ENCODE results near the gene TMEM18. TPM values are rescaled to one million over a fixed set of nuclear protein-coding genes. Genes with fewer than 3 reads are reported as not detected.

Gene TMEM18
- total and polyA plus RNA-seq, 2 of the 13 experiments (the other 11 are each of a cell fraction or from before 2014, with no cell fraction given) = 45.9 to 49.4 TPM

- H4K20me1 ChIP-seq (ENCODE audit: insufficient read depth, low read length) = no peaks in the 10 kb centered on the region
- no peaks in the 10 kb centered on the region for H3K4me1 ChIP-seq (ENCODE audit: insufficient read depth, low read length)
- no peaks in the 10 kb centered on the region for H3K79me2 ChIP-seq (ENCODE audit: insufficient read depth, low read length)
- POLR2A ChIA-PET = no interaction called here
- peaks cover 7 to 60% of the 10 kb centered on the region in 2 experiments; a peak in 4 of 5 replicates for H3K27me3 ChIP-seq (ENCODE audit: control insufficient read depth in 1 of 2, insufficient read depth in 2 of 2, low read length in 2 of 2)
- no peak overlapping the region for H3K4me2 ChIP-seq (ENCODE audit: low read depth, low read length)
- DNase-seq (ENCODE audit: low spot score) = no peak
- FAIRE-seq = no peak
- TF ChIP-seq ZNF382 (CRISPR knock-in tag; IDR thresholded peaks at IDR 0.05; ENCODE audit: borderline replicate concordance) = no peak
- TF ChIP-seq SRSF1 (optimal IDR thresholded peaks at IDR 0.05; ENCODE audit: low read depth, low read length) = no peak
- TF ChIP-seq, protein P1, sequence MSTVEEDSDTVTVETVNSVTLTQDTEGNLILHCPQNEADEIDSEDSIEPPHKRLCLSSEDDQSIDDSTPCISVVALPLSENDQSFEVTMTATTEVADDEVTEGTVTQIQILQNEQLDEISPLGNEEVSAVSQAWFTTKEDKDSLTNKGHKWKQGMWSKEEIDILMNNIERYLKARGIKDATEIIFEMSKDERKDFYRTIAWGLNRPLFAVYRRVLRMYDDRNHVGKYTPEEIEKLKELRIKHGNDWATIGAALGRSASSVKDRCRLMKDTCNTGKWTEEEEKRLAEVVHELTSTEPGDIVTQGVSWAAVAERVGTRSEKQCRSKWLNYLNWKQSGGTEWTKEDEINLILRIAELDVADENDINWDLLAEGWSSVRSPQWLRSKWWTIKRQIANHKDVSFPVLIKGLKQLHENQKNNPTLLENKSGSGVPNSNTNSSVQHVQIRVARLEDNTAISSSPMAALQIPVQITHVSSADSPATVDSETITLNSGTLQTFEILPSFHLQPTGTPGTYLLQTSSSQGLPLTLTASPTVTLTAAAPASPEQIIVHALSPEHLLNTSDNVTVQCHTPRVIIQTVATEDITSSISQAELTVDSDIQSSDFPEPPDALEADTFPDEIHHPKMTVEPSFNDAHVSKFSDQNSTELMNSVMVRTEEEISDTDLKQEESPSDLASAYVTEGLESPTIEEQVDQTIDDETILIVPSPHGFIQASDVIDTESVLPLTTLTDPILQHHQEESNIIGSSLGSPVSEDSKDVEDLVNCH (CRISPR knock-in tag; IDR thresholded peaks at IDR 0.05) = no peak
- TF ChIP-seq, protein P2, sequence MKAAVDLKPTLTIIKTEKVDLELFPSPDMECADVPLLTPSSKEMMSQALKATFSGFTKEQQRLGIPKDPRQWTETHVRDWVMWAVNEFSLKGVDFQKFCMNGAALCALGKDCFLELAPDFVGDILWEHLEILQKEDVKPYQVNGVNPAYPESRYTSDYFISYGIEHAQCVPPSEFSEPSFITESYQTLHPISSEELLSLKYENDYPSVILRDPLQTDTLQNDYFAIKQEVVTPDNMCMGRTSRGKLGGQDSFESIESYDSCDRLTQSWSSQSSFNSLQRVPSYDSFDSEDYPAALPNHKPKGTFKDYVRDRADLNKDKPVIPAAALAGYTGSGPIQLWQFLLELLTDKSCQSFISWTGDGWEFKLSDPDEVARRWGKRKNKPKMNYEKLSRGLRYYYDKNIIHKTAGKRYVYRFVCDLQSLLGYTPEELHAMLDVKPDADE (CRISPR knock-in tag; IDR thresholded peaks at IDR 0.05) = no peak
- TF ChIP-seq ZBTB49 (CRISPR knock-in tag; IDR thresholded peaks at IDR 0.05; ENCODE audit: borderline replicate concordance) = no peak
- H2AFZ ChIP-seq (ENCODE audit: low read length) = no peak overlapping the region
- 5% methylated on average over 12 of the region's 12 CpGs for WGBS (ENCODE audit: low lambda C conversion rate)
- BruUV-seq (replicated peaks) = no TSS peak
- H3K9me3 ChIP-seq (ENCODE audit: low read length) = no peaks in the 10 kb centered on the region
- in situ Hi-C loops (cut with HindIII; ENCODE audit: extremely low pct_ligation_motif_present, low pct_unique_long_range_greater_than_20kb) = no loop called here
- H3K4me3 ChIP-seq (replicated peaks in 1 of 3; ENCODE audit: insufficient read depth in 1 of 3, low read depth in 2 of 3, low read length in 3 of 3) = no peak overlapping the region
- no peak overlapping the region for H3K9ac ChIP-seq (ENCODE audit: insufficient read depth, low read depth, low read length)
- ATAC-seq = no peak
- CTCF ChIA-PET (ENCODE audit: low intra/inter-chr PET ratio, low total read pairs) = no interaction called here
- intact Hi-C loops (cut with micrococcal nuclease; ENCODE audit: unreplicated experiment) = no loop called here
- no peak overlapping the region for H3K27ac ChIP-seq (ENCODE audit: extremely low read length, insufficient read depth, low read length)
- no peaks in the 10 kb centered on the region for H3K36me3 ChIP-seq (replicated peaks in 1 of 2; ENCODE audit: control insufficient read depth in 1 of 2, insufficient read depth in 2 of 2, low read length in 2 of 2)
These were observed 51.5 kb downstream of the TMEM18 start for GRCh38 chr2:625415-626333.

Data from HepG2 (cell line).